ENCODE measurements around the gene DZIP3. TPM values are rescaled to one million over a fixed set of nuclear protein-coding genes. Genes with fewer than 3 reads are reported as not detected.

DZIP3 gene
- total RNA-seq, 1 experiment from 2014 or later = 20.9 TPM

DNA sequence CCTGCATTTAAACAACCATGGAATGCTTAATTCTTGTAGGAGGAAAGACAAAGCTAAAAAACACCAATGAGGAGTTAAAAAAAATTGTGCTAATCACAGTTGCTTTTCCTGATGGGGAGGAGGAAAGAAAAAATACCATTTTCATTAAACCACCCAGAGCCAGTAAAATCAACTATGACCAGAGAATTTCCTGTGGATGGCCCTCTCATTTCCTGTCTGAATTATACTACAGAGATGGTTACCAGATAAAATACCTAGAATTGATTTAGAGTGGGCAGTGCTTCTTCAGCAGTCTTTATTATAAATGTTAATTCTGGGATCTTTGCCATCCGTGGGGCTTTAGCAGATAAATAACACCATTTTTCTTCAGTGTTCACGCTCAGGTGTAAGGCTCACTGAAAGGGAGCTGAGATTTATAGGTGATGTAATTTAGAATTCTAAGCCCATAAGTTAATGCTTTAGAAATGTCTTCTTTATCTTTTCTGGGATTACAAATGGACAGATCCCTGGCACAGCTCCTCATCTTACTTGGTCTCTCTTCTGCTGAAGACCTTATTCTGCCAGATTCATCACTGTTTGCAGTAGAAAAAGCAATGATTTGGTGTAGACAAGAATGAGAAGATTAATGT is 129.8 kb downstream of the DZIP3 start:
- DNase-seq = no peak
- Mint-ChIP-seq H3K36me3 (ENCODE audit: insufficient read depth, unreplicated experiment) (no peaks in the 10 kb centered on the region), H3K4me3 (ENCODE audit: unreplicated experiment) (no peak overlapping the region), H3K9me3 (ENCODE audit: unreplicated experiment) (no peaks in the 10 kb centered on the region), H3K4me1 (ENCODE audit: low read depth, unreplicated experiment) (no peaks in the 10 kb centered on the region), H3K27ac (ENCODE audit: unreplicated experiment) (no peak overlapping the region), H3K27me3 (ENCODE audit: insufficient read depth, unreplicated experiment) (no peaks in the 10 kb centered on the region)
- no TSS peak for BruUV-seq (replicated peaks)
- ChIA-PET POLR2A (no interaction called here), CTCF (no interaction called here)
- Histone ChIP-seq H3K36me3 (ENCODE audit: control insufficient read depth, insufficient read depth, low read length) (no peaks in the 10 kb centered on the region), H3K4me1 (no peaks in the 10 kb centered on the region), H3K9me3 (no peaks in the 10 kb centered on the region), H3K27me3 (replicated peaks; ENCODE audit: control insufficient read depth, insufficient read depth, low read length) (no peaks in the 10 kb centered on the region; the same call in 1 of the 2 replicates), H3K4me3 (ENCODE audit: low read depth, low read length) (no peak overlapping the region)
- TF ChIP-seq, protein P1, sequence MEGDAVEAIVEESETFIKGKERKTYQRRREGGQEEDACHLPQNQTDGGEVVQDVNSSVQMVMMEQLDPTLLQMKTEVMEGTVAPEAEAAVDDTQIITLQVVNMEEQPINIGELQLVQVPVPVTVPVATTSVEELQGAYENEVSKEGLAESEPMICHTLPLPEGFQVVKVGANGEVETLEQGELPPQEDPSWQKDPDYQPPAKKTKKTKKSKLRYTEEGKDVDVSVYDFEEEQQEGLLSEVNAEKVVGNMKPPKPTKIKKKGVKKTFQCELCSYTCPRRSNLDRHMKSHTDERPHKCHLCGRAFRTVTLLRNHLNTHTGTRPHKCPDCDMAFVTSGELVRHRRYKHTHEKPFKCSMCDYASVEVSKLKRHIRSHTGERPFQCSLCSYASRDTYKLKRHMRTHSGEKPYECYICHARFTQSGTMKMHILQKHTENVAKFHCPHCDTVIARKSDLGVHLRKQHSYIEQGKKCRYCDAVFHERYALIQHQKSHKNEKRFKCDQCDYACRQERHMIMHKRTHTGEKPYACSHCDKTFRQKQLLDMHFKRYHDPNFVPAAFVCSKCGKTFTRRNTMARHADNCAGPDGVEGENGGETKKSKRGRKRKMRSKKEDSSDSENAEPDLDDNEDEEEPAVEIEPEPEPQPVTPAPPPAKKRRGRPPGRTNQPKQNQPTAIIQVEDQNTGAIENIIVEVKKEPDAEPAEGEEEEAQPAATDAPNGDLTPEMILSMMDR (IDR thresholded peaks at IDR 0.05; ENCODE audit: insufficient read depth in 1 of 2, low read depth in 1 of 2, low read length in 1 of 2, severe bottlenecking in 1 of 2, unreplicated experiment in 1 of 2) = no peak
- intact Hi-C loops (cut with micrococcal nuclease; ENCODE audit: unreplicated experiment) = no loop called here

DNA sequence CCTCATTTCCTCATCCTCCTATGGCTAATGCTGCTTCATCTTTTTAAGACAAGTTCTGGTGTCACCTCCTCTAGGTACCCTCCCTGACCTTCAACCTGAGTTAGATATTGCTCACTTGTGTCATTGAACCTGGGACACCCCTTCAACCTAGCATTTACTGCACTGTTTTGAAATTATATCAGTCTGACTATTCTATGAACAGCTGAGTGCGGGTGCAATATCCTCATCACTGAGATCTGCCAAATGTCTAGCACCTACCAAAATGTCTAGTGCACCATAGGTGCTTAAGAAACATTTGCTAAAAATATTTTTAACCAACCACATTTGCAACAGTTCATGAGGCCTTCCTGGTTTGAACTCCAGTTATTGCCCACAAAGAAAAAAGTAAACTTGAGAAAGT is 133.2 kb downstream of the DZIP3 start:
- no peak overlapping the region for H3K27ac Mint-ChIP-seq (ENCODE audit: unreplicated experiment)
- Histone ChIP-seq H3K36me3 (ENCODE audit: control insufficient read depth, insufficient read depth, low read length) (no peaks in the 10 kb centered on the region), H3K9me3 (no peaks in the 10 kb centered on the region), H3K27me3 (replicated peaks; ENCODE audit: control insufficient read depth, insufficient read depth, low read length) (no peaks in the 10 kb centered on the region), H3K4me3 (ENCODE audit: low read depth, low read length) (no peak overlapping the region), H3K4me1 (no peaks in the 10 kb centered on the region)
- H3K4me3 Mint-ChIP-seq (ENCODE audit: unreplicated experiment) = no peak overlapping the region
- TF ChIP-seq, protein P1 (IDR thresholded peaks at IDR 0.05; ENCODE audit: insufficient read depth in 1 of 2, low read depth in 1 of 2, low read length in 1 of 2, severe bottlenecking in 1 of 2, unreplicated experiment in 1 of 2) = no peak
- H3K27me3 Mint-ChIP-seq (ENCODE audit: insufficient read depth, unreplicated experiment) = no peaks in the 10 kb centered on the region
- DNase-seq = no peak
- no peaks in the 10 kb centered on the region for H3K4me1 Mint-ChIP-seq (ENCODE audit: low read depth, unreplicated experiment)
- BruUV-seq (replicated peaks) = no TSS peak
- POLR2A ChIA-PET = no interaction called here
- intact Hi-C loops (cut with micrococcal nuclease; ENCODE audit: unreplicated experiment) = no loop called here
- H3K9me3 Mint-ChIP-seq (ENCODE audit: unreplicated experiment) = no peaks in the 10 kb centered on the region
- CTCF ChIA-PET = no interaction called here
- no peaks in the 10 kb centered on the region for H3K36me3 Mint-ChIP-seq (ENCODE audit: insufficient read depth, unreplicated experiment)

DNA sequence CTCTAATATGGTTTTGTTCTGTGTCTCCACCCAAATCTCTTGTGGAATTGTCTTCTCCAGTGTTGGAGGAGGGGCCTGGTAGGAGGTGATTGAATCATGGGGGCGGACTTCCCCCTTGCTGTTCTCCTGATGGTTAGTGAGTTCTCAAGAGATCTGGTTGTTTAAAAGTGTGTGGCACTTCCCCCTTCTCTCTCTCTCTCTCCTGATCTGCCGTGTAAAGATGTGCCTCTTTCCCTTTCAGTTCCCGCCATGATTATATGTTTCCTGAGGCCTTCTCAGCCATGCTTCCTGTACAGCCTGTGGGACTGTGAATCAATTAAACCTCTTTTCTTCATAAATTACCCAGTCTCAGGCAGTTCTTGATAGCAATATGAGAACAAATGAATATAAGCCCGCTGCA is 134.6 kb downstream of the DZIP3 start:
- Mint-ChIP-seq H3K9me3 (ENCODE audit: unreplicated experiment) (no peaks in the 10 kb centered on the region), H3K4me1 (ENCODE audit: low read depth, unreplicated experiment) (no peaks in the 10 kb centered on the region), H3K27ac (ENCODE audit: unreplicated experiment) (no peak overlapping the region), H3K4me3 (ENCODE audit: unreplicated experiment) (no peak overlapping the region), H3K27me3 (ENCODE audit: insufficient read depth, unreplicated experiment) (no peaks in the 10 kb centered on the region), H3K36me3 (ENCODE audit: insufficient read depth, unreplicated experiment) (no peaks in the 10 kb centered on the region)
- Histone ChIP-seq H3K4me1 (no peaks in the 10 kb centered on the region), H3K36me3 (ENCODE audit: control insufficient read depth, insufficient read depth, low read length) (no peaks in the 10 kb centered on the region), H3K27me3 (replicated peaks; ENCODE audit: control insufficient read depth, insufficient read depth, low read length) (no peaks in the 10 kb centered on the region), H3K4me3 (ENCODE audit: low read depth, low read length) (no peak overlapping the region), H3K9me3 (no peaks in the 10 kb centered on the region)
- ChIA-PET CTCF (no interaction called here), POLR2A (no interaction called here)
- no TSS peak for BruUV-seq (replicated peaks)
- no peak for DNase-seq
- TF ChIP-seq, protein P1 (IDR thresholded peaks at IDR 0.05; ENCODE audit: insufficient read depth in 1 of 2, low read depth in 1 of 2, low read length in 1 of 2, severe bottlenecking in 1 of 2, unreplicated experiment in 1 of 2) = no peak
- intact Hi-C loops (cut with micrococcal nuclease; ENCODE audit: unreplicated experiment) = no loop called here
